Progenitor cell of endocrine pancreas (in vitro differentiated cells): ENCODE results near the gene SCNN1A. TPM values are rescaled to one million over a fixed set of nuclear protein-coding genes. Genes with fewer than 3 reads are reported as not detected.

Experiments used
- DNase-seq: peaks from one replicate; pipeline ENCODE4 v3.0.0; 2021; ENCODE audit warnings: low spot score; ENCODE audit not compliant: unreplicated experiment
- H3K27ac Mint-ChIP-seq: 2 replicates; pipeline ENCODE4 v1.8.0; 2021; ENCODE audit warnings: mild to moderate bottlenecking, moderate library complexity, mixed read lengths
- H3K27me3 Mint-ChIP-seq: 2 replicates; pipeline ENCODE4 v1.8.0; 2021; ENCODE audit warnings: mixed read lengths
- H3K36me3 Mint-ChIP-seq: 2 replicates; pipeline ENCODE4 v1.8.0; 2022; ENCODE audit warnings: mixed read lengths; ENCODE audit not compliant: insufficient read depth
- H3K4me1 Mint-ChIP-seq: 2 replicates; pipeline ENCODE4 v1.8.0; 2021; ENCODE audit warnings: low read depth, mixed read lengths
- H3K4me3 Mint-ChIP-seq: 2 replicates; pipeline ENCODE4 v1.8.0; 2021; ENCODE audit warnings: low read depth, mild to moderate bottlenecking, moderate library complexity, mixed read lengths
- H3K9me3 Mint-ChIP-seq: 2 replicates; pipeline ENCODE4 v1.8.0; 2021; ENCODE audit warnings: low read depth, mixed read lengths
- total RNA-seq: library from RNA; stranded (reverse); gene quantifications from 2 replicates; pipeline ENCODE4 v1.2.1, GENCODE V29; 2021
- TF ChIP-seq, protein P1 (sequence below): fragments of 200-600 bp; sonication (generic); IDR thresholded peaks from one replicate; pipeline ENCODE4 v1.5.0; 2021; ENCODE audit warnings: antibody characterized with exemption, mild to moderate bottlenecking; ENCODE audit not compliant: unreplicated experiment

The SCNN1A gene
- total RNA-seq, 1 donor from 2014 or later, result 14.3 TPM

- DNase-seq, result no peak
- Mint-ChIP-seq H3K4me3 (no peak overlapping the region), H3K36me3 (peaks cover 29% of the 10 kb centered on the region), H3K27me3 (no peaks in the 10 kb centered on the region), H3K4me1 (peaks cover 16% of the 10 kb centered on the region), H3K27ac (no peak overlapping the region), H3K9me3 (no peaks in the 10 kb centered on the region)
- TF ChIP-seq, protein P1, sequence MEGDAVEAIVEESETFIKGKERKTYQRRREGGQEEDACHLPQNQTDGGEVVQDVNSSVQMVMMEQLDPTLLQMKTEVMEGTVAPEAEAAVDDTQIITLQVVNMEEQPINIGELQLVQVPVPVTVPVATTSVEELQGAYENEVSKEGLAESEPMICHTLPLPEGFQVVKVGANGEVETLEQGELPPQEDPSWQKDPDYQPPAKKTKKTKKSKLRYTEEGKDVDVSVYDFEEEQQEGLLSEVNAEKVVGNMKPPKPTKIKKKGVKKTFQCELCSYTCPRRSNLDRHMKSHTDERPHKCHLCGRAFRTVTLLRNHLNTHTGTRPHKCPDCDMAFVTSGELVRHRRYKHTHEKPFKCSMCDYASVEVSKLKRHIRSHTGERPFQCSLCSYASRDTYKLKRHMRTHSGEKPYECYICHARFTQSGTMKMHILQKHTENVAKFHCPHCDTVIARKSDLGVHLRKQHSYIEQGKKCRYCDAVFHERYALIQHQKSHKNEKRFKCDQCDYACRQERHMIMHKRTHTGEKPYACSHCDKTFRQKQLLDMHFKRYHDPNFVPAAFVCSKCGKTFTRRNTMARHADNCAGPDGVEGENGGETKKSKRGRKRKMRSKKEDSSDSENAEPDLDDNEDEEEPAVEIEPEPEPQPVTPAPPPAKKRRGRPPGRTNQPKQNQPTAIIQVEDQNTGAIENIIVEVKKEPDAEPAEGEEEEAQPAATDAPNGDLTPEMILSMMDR, result no peak
These were observed 47.2 kb downstream of the SCNN1A start for GRCh38 chr12:6328045-6328779.

DNA sequence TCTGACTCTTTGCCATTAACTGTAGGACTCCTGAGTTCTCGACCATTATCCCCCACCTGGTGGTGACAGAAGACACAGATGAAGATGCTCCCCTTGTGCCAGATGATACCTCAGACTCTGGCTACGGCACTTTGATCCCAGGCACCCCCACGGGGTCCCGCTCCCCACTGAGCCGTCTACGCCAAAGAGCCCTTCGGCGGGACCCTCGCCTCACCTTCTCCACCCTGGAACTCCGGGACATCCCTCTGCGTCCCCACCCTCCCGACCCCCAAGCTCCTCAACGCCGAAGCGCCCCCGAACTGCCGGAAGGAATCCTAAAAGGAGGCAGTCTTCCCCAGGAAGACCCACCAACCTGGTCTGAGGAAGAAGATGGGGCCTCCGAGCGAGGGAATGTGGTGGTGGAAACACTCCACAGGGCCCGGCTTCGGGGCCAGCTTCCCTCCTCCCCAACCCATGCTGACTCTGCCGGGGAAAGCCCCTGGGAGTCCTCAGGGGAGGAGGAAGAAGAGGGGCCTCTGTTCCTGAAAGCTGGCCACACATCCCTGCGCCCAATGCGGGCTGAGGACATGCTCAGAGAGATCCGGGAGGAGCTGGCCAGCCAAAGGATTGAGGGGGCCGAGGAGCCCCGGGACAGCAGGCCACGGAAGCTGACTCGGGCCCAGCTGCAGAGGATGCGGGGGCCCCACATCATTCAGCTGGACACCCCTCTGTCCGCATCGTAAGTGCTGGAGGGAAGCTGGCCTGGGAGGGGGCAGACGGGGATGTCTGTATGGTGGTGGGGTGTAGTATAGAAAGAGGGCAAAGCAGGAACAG lies 47.9 kb downstream of the SCNN1A start:
- Mint-ChIP-seq H3K27me3 (no peaks in the 10 kb centered on the region), H3K4me3 (no peak overlapping the region)

GRCh38 chr12:6326316-6327228 lies 48.8 kb downstream of the SCNN1A start:
- no peaks in the 10 kb centered on the region for H3K9me3 Mint-ChIP-seq
- TF ChIP-seq, protein P1, result peak; percentile 66
- DNase-seq, result peak; percentile 43
- peaks cover 24% of the 10 kb centered on the region for H3K36me3 Mint-ChIP-seq
- H3K4me3 Mint-ChIP-seq, result no peak overlapping the region
- H3K27me3 Mint-ChIP-seq, result no peaks in the 10 kb centered on the region
- peaks cover 22% of the 10 kb centered on the region for H3K4me1 Mint-ChIP-seq
- H3K27ac Mint-ChIP-seq, result peak overlapping the region; percentile 84

More for the DNA sequence above, 47.9 kb downstream of the SCNN1A start:
- Mint-ChIP-seq H3K9me3 (no peaks in the 10 kb centered on the region), H3K36me3 (peaks cover 24% of the 10 kb centered on the region), H3K4me1 (peaks cover 20% of the 10 kb centered on the region), H3K27ac (no peak overlapping the region)
- DNase-seq, result no peak
- TF ChIP-seq, protein P1, result no peak

GRCh38 chr12:6324936-6325750 lies 50.2 kb downstream of the SCNN1A start:
- Mint-ChIP-seq H3K27ac (no peak overlapping the region), H3K4me3 (no peak overlapping the region), H3K4me1 (peaks cover 22% of the 10 kb centered on the region), H3K9me3 (no peaks in the 10 kb centered on the region), H3K36me3 (peaks cover 21% of the 10 kb centered on the region), H3K27me3 (no peaks in the 10 kb centered on the region)
- TF ChIP-seq, protein P1, result no peak
- no peak for DNase-seq
